ENCODE measurements around the gene SMIM11.
"Not testable (repeated sequence)": the region's sequence is repeated elsewhere in the genome, so short reads cannot be mapped to it uniquely, and the experiment has no call there.

The SMIM11 gene

DNA sequence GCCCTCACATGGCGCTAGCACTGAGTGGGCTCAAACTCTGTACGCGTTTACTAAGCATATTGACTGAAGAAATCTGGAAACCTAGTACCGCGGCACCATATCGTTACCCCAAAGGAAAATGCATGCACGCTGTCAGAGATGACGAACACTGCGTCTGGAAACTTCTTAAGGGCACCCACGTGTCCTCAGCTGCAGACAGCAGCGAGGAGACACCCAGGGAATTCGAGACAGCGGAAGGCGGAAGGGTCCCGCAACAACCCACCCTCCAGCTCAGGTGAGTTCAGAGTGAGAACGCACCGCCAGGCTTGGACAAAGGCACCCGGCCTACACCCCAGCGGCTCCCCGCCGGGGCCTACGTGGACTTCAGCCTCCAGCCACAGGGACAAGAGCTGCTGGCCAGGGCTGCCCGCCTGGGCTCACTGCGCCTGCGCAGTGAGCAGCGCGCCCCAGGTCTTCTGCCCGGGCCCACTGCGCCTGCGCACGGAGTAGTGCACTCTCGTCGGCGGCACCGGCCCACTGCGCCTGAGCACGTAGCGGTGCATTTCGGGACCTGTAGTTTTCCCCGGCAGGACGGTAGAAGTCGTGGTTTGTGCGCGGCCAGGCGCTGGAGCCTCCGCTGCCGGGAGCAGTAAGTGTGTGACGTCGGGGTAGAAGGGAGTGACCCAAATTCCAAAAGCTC is at the start of gene SMIM11:
TSS of gene SMIM11 (plus strand) at position 568 of the 679 bp plus-strand sequence. CDS start 3,998 bp downstream, outside the sequence.
- not testable (repeated sequence) for DNase-seq (ENCODE audit: low read depth, low spot score)

DNA sequence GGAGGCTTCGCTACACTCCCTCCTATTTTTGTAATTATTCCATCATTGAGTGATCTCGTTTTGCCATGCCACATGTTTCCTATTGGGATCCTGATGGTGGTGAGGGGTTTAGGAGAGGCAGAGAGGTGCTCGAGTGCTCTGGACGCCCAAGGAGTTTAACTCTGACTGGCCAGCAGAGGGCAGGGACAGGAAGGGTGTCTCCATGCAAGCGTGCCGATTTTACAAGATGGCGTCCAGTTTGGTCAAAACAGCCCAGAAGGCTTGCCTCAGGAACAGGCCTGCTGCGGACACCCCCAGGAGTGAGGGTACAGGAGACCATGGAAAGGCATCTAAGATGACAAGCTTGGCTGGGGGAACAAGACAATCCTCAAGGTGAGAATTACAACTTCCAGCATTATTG is 45.3 kb upstream of the SMIM11 start:
- no peak for DNase-seq (ENCODE audit: low read depth, low spot score)

- no peak for DNase-seq (ENCODE audit: low read depth, low spot score)
Measured at GRCh38 chr21:34331726-34332125, 43.6 kb upstream of the SMIM11 start.

- DNase-seq (ENCODE audit: low read depth, low spot score) = no peak
Measured at GRCh38 chr21:34332347-34332746, 43.0 kb upstream of the SMIM11 start.

DNA sequence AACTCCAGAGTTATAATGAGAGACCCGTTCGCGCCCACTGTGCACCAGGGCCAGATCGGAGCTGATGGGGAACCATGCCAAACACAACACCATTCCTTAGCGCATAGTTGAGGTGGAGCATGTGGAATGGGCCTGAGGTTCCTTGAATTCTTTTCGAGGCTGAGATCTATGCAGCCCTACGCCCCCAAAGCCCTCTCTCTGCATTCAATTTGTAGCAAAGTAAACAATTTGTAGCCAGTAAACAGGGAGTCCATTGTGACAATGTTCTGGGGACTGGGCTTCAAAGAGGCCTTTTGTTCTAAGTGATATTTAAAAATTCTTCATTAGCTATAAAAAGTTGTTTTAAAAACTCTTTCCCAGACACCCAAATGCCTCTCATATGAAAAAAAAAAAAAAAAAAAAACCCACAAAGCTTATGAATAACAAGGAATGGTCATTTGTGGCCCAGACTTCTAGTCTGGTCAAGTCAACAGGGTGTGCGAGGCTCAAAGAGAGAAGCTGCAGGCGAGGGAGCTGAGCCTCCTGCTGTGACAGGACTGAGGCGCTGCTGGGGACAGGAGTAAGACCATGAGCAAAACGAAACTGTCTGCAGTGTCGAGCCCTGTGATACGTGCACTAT is 42.1 kb upstream of the SMIM11 start:
- DNase-seq (ENCODE audit: low read depth, low spot score) = no peak

- no peak for DNase-seq (ENCODE audit: low read depth, low spot score)
Measured at GRCh38 chr21:34335316-34335715, 40.0 kb upstream of the SMIM11 start.

- DNase-seq (ENCODE audit: low read depth, low spot score) = no peak
Measured at GRCh38 chr21:34336245-34336644, 39.1 kb upstream of the SMIM11 start.

GRCh38 chr21:34336756-34337391 is 38.4 kb upstream of the SMIM11 start:
- DNase-seq (ENCODE audit: low read depth, low spot score) = no peak

- no peak for DNase-seq (ENCODE audit: low read depth, low spot score)
Measured at GRCh38 chr21:34337741-34338140, 37.6 kb upstream of the SMIM11 start.

DNA sequence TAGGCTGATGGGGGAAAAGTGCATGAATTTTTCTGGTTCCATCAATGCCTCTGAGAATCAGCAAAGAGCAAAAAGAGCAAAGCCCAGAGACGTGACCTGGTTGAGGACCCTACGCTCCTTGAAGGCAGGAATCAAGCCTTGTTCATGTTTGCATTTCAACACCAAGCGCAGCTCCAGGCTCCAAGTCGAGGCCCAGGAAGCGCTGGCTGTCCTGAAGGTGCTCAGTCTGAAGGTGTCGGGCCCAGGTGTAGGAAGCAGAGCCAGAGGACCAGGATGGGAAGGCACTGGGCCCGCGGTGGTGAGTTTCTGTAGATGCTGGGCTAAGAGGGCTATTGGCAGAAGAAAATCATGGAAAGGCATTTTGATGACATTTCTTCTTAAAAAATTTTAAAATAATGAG is 37.1 kb upstream of the SMIM11 start:
- no peak for DNase-seq (ENCODE audit: low read depth, low spot score)

DNA sequence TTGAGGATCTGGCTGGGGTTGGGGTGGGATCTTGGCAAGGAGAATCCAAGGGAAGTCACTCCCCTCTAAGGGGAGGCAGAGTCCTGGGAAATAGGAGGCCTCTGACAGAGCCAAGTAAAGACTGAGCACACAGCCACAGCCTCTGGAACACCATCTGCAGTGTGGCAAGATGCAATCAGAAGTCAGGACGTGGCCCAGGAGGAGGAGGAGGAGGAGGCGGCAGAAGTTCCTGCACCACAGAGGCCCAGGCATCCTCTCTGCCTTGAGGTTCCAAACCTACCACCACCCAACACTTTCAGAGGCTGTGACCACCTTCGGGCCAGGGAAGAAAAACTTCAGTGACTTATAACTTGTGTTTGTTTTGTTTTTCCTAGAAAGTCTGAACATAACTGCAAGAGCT is 35.2 kb upstream of the SMIM11 start:
- DNase-seq (ENCODE audit: low read depth, low spot score) = no peak

DNA sequence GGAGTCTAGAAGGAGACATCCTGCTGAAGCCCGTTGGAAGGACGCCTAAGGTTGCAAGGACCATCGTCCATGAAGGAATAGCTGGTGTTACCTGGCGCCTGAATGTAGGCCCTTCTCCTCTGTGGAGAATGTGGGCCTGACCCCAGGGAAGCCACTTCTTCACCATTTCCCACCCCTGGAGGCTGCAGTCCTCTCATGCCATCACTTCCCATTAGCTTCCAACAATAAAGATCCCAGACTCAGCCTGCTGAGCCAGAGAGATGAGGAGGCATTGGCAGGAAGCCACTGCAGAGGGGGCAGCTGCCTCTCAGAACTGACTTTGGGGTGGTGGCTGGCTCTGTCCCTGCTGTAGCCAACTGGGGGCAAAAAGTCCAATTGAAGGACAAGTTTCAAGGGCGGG is 32.8 kb upstream of the SMIM11 start:
- DNase-seq (ENCODE audit: low read depth, low spot score) = no peak

- DNase-seq (ENCODE audit: low read depth, low spot score) = no peak
Measured at GRCh38 chr21:34343347-34343746, 32.0 kb upstream of the SMIM11 start.

DNA sequence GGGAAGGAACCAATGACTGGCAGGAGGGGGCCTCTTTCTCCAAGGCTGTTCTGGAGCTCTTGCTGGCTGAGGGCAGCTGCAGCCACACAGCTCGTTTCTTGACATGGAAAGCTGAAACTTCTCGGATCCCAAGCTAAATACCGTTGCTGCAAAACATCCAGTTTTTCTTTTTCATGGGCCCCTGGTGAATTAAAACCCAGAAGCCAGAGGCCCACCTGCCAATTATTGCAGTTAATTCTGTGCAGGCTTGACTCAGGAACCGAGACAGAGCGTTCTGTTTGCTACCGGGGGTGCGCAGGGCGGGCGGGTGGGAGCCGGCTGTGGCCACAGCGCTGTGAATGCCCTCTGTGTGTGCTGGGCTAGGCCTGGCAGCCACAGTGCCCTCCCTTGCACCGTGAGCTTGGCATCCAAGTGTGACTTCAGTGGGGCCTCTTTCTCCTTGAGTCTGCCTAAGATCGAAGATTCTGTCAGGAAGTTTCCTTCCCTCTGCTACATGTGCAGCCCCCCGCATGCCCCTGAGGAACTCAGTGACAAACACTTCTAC is 31.4 kb upstream of the SMIM11 start:
- DNase-seq (ENCODE audit: low read depth, low spot score) = no peak

DNA sequence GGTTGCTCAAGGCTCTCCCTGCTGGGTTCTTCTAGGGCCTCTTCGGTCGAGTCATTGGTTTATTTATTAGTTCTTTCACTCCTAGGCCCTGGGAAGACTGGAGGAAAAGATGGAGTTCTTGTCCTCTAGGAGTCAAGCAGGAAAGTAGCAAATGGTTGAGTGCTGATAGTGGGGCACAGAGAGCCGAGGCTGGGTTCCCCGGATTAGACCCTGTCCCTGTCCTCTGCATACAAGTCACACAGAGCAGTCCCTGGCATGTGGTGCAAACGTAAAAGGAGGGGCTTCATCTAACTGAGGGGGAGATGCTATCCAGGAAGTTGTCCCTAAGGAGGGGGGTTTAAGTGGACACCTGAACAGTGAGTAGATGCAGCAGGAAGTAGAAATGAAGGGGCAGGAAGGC is 30.7 kb upstream of the SMIM11 start:
- no peak for DNase-seq (ENCODE audit: low read depth, low spot score)

DNA sequence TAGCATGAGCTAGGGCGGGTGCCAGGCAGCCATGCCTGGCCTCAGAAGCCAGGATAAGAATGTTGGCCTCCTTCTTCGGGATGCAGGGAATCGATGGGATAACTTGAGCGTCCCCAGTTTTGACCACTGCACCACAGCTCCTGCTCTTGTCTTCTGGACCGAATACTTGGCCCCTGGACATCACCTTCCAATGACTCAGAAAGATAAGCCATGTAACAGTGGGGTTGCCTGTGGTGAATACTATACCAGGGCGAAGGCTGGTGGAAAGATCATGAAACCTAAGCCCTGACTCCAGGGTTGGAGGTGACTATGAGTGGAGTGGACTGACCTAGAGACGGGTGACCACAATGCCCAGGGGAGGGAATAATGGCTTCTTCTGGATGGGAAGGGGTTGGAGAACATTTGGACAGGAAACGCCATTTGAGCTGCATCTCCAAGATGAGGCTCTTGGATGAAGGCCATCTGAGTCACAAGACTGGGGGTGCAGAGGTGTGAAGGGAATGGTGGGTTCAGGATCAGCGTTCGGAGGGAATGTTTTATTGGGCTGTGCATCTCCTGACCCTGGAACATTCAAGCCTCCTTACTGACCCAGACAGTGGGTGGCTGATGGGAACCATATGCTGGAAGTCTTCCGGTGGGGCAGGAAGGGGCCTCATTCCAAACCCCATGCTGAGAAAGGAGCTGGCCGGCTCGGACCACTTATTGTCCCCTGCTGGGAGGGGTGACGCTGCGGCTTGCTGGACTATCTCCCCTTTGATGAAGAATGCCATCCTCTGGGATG is 30.0 kb upstream of the SMIM11 start:
- no peak for DNase-seq (ENCODE audit: low read depth, low spot score)

DNA sequence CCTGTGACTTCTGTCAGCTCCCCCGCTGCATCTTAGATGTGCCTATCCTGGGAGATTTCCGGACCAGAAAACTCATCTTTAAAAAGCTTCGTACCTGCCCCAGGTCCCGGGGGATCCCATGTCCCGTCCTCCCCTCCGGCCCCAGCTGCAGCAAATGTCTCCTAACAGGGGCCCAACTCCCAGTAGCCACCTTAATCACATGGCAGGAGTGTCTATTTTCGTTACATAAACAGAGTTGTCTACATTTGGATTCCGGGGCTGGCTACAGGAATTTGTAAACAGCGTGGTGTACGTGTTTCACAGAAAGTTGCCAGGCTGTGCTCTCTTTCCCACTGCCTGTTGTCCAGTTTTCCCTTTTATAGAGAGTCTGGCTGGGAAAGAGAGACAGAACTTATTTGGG is 29.4 kb upstream of the SMIM11 start:
- no peak for DNase-seq (ENCODE audit: low read depth, low spot score)

DNA sequence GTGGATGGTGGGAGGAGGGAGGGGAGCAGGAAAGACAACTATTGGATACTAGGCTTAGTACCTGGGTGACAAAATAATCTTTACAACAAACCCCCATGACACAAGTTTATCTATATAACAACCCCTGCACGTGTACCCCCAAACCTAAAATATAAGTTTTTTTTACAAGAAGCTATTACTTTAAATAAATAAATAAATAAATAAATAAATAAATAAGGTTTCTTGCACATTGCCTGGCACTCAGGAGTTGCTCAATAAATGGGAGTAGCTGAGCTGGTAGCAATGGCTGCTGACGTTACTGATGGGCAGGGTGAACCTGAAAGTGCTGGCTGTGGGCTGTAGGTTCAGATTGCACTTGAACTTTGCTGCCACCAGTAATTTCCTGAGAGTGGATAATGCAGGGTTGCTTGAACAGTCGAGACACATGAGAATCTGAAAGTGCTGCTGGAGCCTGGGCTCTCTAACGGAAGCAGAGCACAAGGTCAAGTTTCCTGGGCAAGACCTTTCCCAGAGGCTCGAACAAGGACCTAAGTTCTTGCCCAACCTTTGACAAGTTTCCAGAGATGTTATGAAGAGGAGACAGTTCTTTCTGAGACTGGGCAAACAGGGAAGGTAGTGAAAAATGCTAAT is 26.3 kb upstream of the SMIM11 start:
- no peak for DNase-seq (ENCODE audit: low read depth, low spot score)

GRCh38 chr21:34351786-34352241 is 23.5 kb upstream of the SMIM11 start:
- no peak for DNase-seq (ENCODE audit: low read depth, low spot score)

- DNase-seq (ENCODE audit: low read depth, low spot score) = no peak
Measured at GRCh38 chr21:34352556-34352955, 22.8 kb upstream of the SMIM11 start.

- DNase-seq (ENCODE audit: low read depth, low spot score) = no peak
Measured at GRCh38 chr21:34353182-34353581, 22.1 kb upstream of the SMIM11 start.

Data from iPS DF 19.7 (cell line).